ENCODE results near the gene ATOH7.

DNA sequence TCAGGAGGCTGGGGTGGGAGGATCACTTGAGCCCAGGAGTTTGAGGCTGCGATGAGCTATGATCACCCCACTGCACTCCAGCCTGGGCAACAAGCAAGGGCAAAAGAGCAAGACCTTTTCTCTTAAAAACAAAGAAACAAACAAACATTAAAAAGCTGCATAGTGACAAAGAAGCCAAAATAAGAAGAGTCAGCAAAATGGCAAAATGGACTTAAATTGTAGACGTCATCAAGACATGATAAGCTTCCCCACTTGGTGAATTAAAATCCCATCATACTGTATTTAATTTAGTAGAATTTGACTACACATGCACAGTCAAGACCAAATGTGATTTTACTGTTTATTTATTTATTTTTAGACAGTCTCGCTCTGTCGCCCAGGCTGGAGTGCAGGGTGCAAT lies 48.8 kb upstream of the ATOH7 start:
- TF ChIP-seq EZH2phosphoT487 (IDR thresholded peaks at IDR 0.05; ENCODE audit: borderline replicate concordance, low read length) (no peak), EZH2 (IDR thresholded peaks at IDR 0.05; ENCODE audit: low read length, unreplicated experiment) (no peak)
- TF ChIP-seq, protein P1, sequence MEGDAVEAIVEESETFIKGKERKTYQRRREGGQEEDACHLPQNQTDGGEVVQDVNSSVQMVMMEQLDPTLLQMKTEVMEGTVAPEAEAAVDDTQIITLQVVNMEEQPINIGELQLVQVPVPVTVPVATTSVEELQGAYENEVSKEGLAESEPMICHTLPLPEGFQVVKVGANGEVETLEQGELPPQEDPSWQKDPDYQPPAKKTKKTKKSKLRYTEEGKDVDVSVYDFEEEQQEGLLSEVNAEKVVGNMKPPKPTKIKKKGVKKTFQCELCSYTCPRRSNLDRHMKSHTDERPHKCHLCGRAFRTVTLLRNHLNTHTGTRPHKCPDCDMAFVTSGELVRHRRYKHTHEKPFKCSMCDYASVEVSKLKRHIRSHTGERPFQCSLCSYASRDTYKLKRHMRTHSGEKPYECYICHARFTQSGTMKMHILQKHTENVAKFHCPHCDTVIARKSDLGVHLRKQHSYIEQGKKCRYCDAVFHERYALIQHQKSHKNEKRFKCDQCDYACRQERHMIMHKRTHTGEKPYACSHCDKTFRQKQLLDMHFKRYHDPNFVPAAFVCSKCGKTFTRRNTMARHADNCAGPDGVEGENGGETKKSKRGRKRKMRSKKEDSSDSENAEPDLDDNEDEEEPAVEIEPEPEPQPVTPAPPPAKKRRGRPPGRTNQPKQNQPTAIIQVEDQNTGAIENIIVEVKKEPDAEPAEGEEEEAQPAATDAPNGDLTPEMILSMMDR (conservative IDR thresholded peaks at IDR 0.05; ENCODE audit: low read depth, low read length): no peak

Measured in PC-3 (cell line).